ENCODE results near the gene SNX20.

The SNX20 gene

GRCh38 chr16:50625374-50625773, 55.7 kb downstream of the SNX20 start:
- no peaks in the 10 kb centered on the region for H3K9me3 ChIP-seq (ENCODE audit: low read length)
- H3K4me3 ChIP-seq (ENCODE audit: low read length), result no peak overlapping the region
- no peaks in the 10 kb centered on the region for H3K4me1 ChIP-seq (ENCODE audit: insufficient read depth, low read length)
- no peak overlapping the region for H2AFZ ChIP-seq (ENCODE audit: low read depth, low read length)
- no peaks in the 10 kb centered on the region for H3K36me3 ChIP-seq (ENCODE audit: insufficient read depth, low read length)
- no peaks in the 10 kb centered on the region for H3K27me3 ChIP-seq (ENCODE audit: insufficient read depth, low read length)

- H3K9me3 ChIP-seq (ENCODE audit: low read length), result no peaks in the 10 kb centered on the region
- H2AFZ ChIP-seq (ENCODE audit: low read depth, low read length), result no peak overlapping the region
- H3K27me3 ChIP-seq (ENCODE audit: insufficient read depth, low read length), result no peaks in the 10 kb centered on the region
- no peaks in the 10 kb centered on the region for H3K4me1 ChIP-seq (ENCODE audit: insufficient read depth, low read length)
- no peaks in the 10 kb centered on the region for H3K36me3 ChIP-seq (ENCODE audit: insufficient read depth, low read length)
- no peak overlapping the region for H3K4me3 ChIP-seq (ENCODE audit: low read length)
Observed at GRCh38 chr16:50624449-50624970, 56.6 kb downstream of the SNX20 start.

- Histone ChIP-seq H2AFZ (ENCODE audit: low read depth, low read length) (no peak overlapping the region), H3K4me1 (ENCODE audit: insufficient read depth, low read length) (no peaks in the 10 kb centered on the region), H3K4me3 (ENCODE audit: low read length) (no peak overlapping the region), H3K27me3 (ENCODE audit: insufficient read depth, low read length) (no peaks in the 10 kb centered on the region), H3K9me3 (ENCODE audit: low read length) (no peaks in the 10 kb centered on the region), H3K36me3 (ENCODE audit: insufficient read depth, low read length) (no peaks in the 10 kb centered on the region)
Observed at GRCh38 chr16:50622643-50623369, 58.3 kb downstream of the SNX20 start.

- H3K4me1 ChIP-seq (ENCODE audit: insufficient read depth, low read length), result no peaks in the 10 kb centered on the region
- no peak overlapping the region for H3K4me3 ChIP-seq (ENCODE audit: low read length)
- H3K27me3 ChIP-seq (ENCODE audit: insufficient read depth, low read length), result no peaks in the 10 kb centered on the region
- H3K36me3 ChIP-seq (ENCODE audit: insufficient read depth, low read length), result peaks cover 3% of the 10 kb centered on the region
- no peaks in the 10 kb centered on the region for H3K9me3 ChIP-seq (ENCODE audit: low read length)
- no peak overlapping the region for H2AFZ ChIP-seq (ENCODE audit: low read depth, low read length)
Observed at GRCh38 chr16:50622029-50622428, 59.1 kb downstream of the SNX20 start.

All from neuron (in vitro differentiated cells).